GM23338 (cell line): ENCODE measurements around the gene S100PBP. TPM values are rescaled to one million over a fixed set of nuclear protein-coding genes. Genes with fewer than 3 reads are reported as not detected.

Experiments used
- ATAC-seq: fragments of 200-7000 bp; cut with Tn5 transposase; 3 replicates; pipeline ENCODE4 v1.9.1; 2020
- DNase-seq: peaks from one replicate; pipeline ENCODE4 v3.0.0-alpha.2; 2015; ENCODE audit warnings: low spot score
- H2AFZ ChIP-seq: fragments of 200-600 bp; sonication (generic); 2 replicates; pipeline ENCODE4 v1.8.0; 2016; ENCODE audit warnings: antibody characterized with exemption, mild to moderate bottlenecking, moderate library complexity
- H3F3A ChIP-seq: fragments of 200-600 bp; sonication (generic); replicated peaks from 2 replicates; pipeline ENCODE4 v1.8.0; 2017; ENCODE audit warnings: antibody characterized with exemption, mixed run types, low read depth
- H3K27ac ChIP-seq: fragments of 200-600 bp; sonication (generic); 2 replicates; pipeline ENCODE4 v1.6.1; 2016; ENCODE audit warnings: low read depth
- H3K27me3 ChIP-seq: fragments of 200-600 bp; sonication (generic); 2 replicates; pipeline ENCODE4 v1.8.0; 2016; ENCODE audit warnings: mild to moderate bottlenecking, mixed run types, moderate library complexity; ENCODE audit not compliant: insufficient read depth
- H3K36me3 ChIP-seq: fragments of 200-600 bp; sonication (generic); 2 replicates; pipeline ENCODE4 v1.8.0; 2016; ENCODE audit warnings: mild to moderate bottlenecking; ENCODE audit not compliant: insufficient read depth
- H3K4me1 ChIP-seq: fragments of 200-600 bp; sonication (generic); 2 replicates; pipeline ENCODE4 v1.8.0; 2016; ENCODE audit warnings: mild to moderate bottlenecking, moderate library complexity; ENCODE audit not compliant: insufficient read depth
- H3K4me2 ChIP-seq: fragments of 200-600 bp; sonication (generic); 2 replicates; pipeline ENCODE4 v1.7.1; 2017; ENCODE audit warnings: mixed run types
- H3K4me3 ChIP-seq: fragments of 200-600 bp; sonication (generic); 2 replicates; pipeline ENCODE4 v1.6.1; 2016; ENCODE audit warnings: mixed run types
- H3K79me2 ChIP-seq: fragments of 200-600 bp; sonication (generic); replicated peaks from 2 replicates; pipeline ENCODE4 v1.8.0; 2017; ENCODE audit warnings: mild to moderate bottlenecking; ENCODE audit not compliant: insufficient read depth
- H3K9me2 ChIP-seq: fragments of 200-600 bp; sonication (generic); 2 replicates; pipeline ENCODE4 v1.8.0; 2017; ENCODE audit not compliant: insufficient read depth
- H4K20me1 ChIP-seq: fragments of 200-600 bp; sonication (generic); replicated peaks from 2 replicates; pipeline ENCODE4 v1.8.0; 2017; ENCODE audit warnings: mild to moderate bottlenecking; ENCODE audit not compliant: insufficient read depth
- H3K27ac Mint-ChIP-seq: 2 replicates; pipeline ENCODE4 v1.8.0; 2020; ENCODE audit warnings: inconsistent platforms, mild to moderate bottlenecking, moderate library complexity, mixed read lengths
- H3K27me3 Mint-ChIP-seq: 3 replicates; pipeline ENCODE4 v1.8.0; 2022; ENCODE audit warnings: low read depth, mild to moderate bottlenecking, moderate library complexity, mixed read lengths, inconsistent platforms; ENCODE audit not compliant: insufficient read depth, poor library complexity
- H3K36me3 Mint-ChIP-seq: 3 replicates; pipeline ENCODE4 v1.8.0; 2021; ENCODE audit warnings: low read depth, mild to moderate bottlenecking, inconsistent platforms, moderate library complexity, mixed read lengths
- H3K4me1 Mint-ChIP-seq: 3 replicates; pipeline ENCODE4 v1.8.0; 2020; ENCODE audit warnings: mild to moderate bottlenecking, inconsistent platforms, mixed read lengths
- H3K4me3 Mint-ChIP-seq: 3 replicates; pipeline ENCODE4 v1.8.0; 2021; ENCODE audit warnings: moderate library complexity, mild to moderate bottlenecking, inconsistent platforms, mixed read lengths
- H3K9me3 Mint-ChIP-seq: 3 replicates; pipeline ENCODE4 v1.8.0; 2020; ENCODE audit warnings: moderate library complexity, mild to moderate bottlenecking, inconsistent platforms, mixed read lengths
- CREB1 ChIP-seq: fragments of 250-450 bp; sonication (Bioruptor Pico); IDR thresholded peaks from 2 replicates; pipeline ENCODE4 v1.5.0; 2020; ENCODE audit warnings: low read depth, mild to moderate bottlenecking, moderate library complexity
- JUNB ChIP-seq: IDR thresholded peaks from one replicate; pipeline ENCODE4 v1.6.1; 2016; ENCODE audit warnings: antibody characterized with exemption; ENCODE audit not compliant: unreplicated experiment
- NANOG ChIP-seq: IDR thresholded peaks from 2 replicates; pipeline ENCODE4 v1.6.1; 2016; ENCODE audit warnings: antibody characterized with exemption, borderline replicate concordance
- POLR2AphosphoS5 ChIP-seq: IDR thresholded peaks from 2 replicates; pipeline ENCODE4 v1.6.1; 2016; ENCODE audit warnings: antibody characterized with exemption, low read depth
- ZNF331 ChIP-seq: fragments of 250-450 bp; sonication (Bioruptor Pico); IDR thresholded peaks from 2 replicates; pipeline ENCODE4 v1.5.0; 2020; ENCODE audit warnings: low read depth, mild to moderate bottlenecking, moderate library complexity
- polyA plus RNA-seq: library from polyadenylated mRNA; unstranded; fragments of >200 nt; fragmentation: Nextera tagmentation; extraction: Ambion mirVana; gene quantifications from 2 replicates; pipeline ENCODE4 v1.2.1, GENCODE V29; 2016
- total RNA-seq: library from RNA; depleted of rRNA; stranded (reverse); fragments of >200 nt; shearing (Covaris generic); gene quantifications from 2 replicates; pipeline ENCODE4 v1.2.3, GENCODE V29; 2014
- TF ChIP-seq, protein P1 (sequence below), 2 experiments: fragments of 200-600 bp in 1 of 2; sonication (generic) in 1 of 2; conservative IDR thresholded peaks; 2 replicates each; pipeline versions ENCODE4 v1.5.1 to v1.6.1; 2016 to 2017; ENCODE audit warnings: antibody characterized with exemption in 2 of 2, low read depth in 2 of 2, mild to moderate bottlenecking in 2 of 2, moderate library complexity in 1 of 2
- TF ChIP-seq, protein P2 (sequence below): IDR thresholded peaks from 2 replicates; pipeline ENCODE4 v1.6.1; 2016; ENCODE audit warnings: antibody characterized with exemption
- TF ChIP-seq, protein P3 (sequence below): IDR thresholded peaks from one replicate; pipeline ENCODE4 v1.6.1; 2018; ENCODE audit warnings: antibody characterized with exemption; ENCODE audit not compliant: unreplicated experiment

S100PBP gene
- total and polyA plus RNA-seq, 2 experiments from 2014 or later = 30.6 to 65.2 TPM

DNA sequence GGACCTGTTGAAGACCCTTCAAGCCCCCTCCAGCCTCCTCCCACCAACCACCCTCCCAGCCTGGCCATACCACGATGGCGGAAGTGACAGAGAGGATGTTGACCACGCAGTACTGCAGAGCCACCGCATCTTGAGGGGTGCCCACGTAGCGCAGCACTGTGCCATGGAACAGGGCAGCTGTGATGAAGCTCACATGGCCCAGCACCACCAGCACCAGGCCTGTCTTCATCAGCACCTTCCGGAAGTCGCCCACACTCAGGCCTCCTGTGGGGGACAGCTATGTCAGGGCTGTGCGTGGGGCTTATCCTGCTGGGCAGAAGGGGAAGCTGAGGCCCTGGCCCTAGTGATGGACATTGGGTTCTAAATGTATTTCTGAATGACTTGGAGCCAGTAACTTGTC lies 80.6 kb downstream of the S100PBP start:
- Mint-ChIP-seq H3K9me3 (no peaks in the 10 kb centered on the region), H3K4me3 (no peak overlapping the region), H3K27ac (no peak overlapping the region), H3K36me3 (no peaks in the 10 kb centered on the region; the same call in 2 of the 3 replicates), H3K4me1 (peaks cover 10% of the 10 kb centered on the region), H3K27me3 (peaks cover 45% of the 10 kb centered on the region)
- Histone ChIP-seq H3K4me1 (peaks cover 18% of the 10 kb centered on the region; the same call in 1 of the 2 replicates), H3K9me2 (no peaks in the 10 kb centered on the region), H3K27me3 (peaks cover 47% of the 10 kb centered on the region), H2AFZ (no peak overlapping the region), H3K36me3 (no peaks in the 10 kb centered on the region), H3F3A (no peaks in the 10 kb centered on the region), H3K27ac (no peak overlapping the region), H3K4me2 (no peak overlapping the region), H4K20me1 (no peaks in the 10 kb centered on the region), H3K4me3 (no peak overlapping the region), H3K79me2 (no peaks in the 10 kb centered on the region)
- no peak for TF ChIP-seq NANOG
- TF ChIP-seq POLR2AphosphoS5 = no peak
- no peak for TF ChIP-seq JUNB
- no peak for TF ChIP-seq CREB1 (CRISPR knock-in tag)
- TF ChIP-seq, protein P1, sequence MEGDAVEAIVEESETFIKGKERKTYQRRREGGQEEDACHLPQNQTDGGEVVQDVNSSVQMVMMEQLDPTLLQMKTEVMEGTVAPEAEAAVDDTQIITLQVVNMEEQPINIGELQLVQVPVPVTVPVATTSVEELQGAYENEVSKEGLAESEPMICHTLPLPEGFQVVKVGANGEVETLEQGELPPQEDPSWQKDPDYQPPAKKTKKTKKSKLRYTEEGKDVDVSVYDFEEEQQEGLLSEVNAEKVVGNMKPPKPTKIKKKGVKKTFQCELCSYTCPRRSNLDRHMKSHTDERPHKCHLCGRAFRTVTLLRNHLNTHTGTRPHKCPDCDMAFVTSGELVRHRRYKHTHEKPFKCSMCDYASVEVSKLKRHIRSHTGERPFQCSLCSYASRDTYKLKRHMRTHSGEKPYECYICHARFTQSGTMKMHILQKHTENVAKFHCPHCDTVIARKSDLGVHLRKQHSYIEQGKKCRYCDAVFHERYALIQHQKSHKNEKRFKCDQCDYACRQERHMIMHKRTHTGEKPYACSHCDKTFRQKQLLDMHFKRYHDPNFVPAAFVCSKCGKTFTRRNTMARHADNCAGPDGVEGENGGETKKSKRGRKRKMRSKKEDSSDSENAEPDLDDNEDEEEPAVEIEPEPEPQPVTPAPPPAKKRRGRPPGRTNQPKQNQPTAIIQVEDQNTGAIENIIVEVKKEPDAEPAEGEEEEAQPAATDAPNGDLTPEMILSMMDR (conservative IDR thresholded peaks at IDR 0.05; ENCODE audit: low read depth in 2 of 2) = no peak
- TF ChIP-seq, protein P2, sequence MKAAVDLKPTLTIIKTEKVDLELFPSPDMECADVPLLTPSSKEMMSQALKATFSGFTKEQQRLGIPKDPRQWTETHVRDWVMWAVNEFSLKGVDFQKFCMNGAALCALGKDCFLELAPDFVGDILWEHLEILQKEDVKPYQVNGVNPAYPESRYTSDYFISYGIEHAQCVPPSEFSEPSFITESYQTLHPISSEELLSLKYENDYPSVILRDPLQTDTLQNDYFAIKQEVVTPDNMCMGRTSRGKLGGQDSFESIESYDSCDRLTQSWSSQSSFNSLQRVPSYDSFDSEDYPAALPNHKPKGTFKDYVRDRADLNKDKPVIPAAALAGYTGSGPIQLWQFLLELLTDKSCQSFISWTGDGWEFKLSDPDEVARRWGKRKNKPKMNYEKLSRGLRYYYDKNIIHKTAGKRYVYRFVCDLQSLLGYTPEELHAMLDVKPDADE = no peak
- DNase-seq = no peak
- no peak for ATAC-seq

DNA sequence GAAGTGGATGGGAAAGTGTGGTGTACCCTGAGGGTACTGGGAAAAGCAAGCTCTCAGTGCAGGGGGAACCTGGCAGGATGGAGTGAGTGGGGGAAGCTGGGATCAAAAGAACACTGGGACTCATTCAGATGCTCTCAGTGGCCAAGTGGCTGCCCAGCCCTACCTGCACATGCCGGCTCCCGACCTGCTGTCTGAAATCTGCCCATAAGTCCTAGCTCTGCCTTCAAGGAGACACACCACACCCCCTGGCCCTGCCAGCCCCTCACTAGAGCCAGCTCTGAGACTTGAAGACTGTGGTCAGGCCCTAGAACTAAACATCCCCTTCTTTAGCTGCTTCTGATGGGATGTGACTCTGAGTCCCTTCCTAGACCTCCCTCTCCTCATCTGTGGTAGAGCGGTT lies 81.5 kb downstream of the S100PBP start:
- Mint-ChIP-seq H3K4me1 (peaks cover 10% of the 10 kb centered on the region), H3K4me3 (no peak overlapping the region), H3K36me3 (no peaks in the 10 kb centered on the region; the same call in 2 of the 3 replicates), H3K27me3 (peaks cover 47% of the 10 kb centered on the region), H3K27ac (no peak overlapping the region), H3K9me3 (no peaks in the 10 kb centered on the region)
- H3K27me3 ChIP-seq = peaks cover 53% of the 10 kb centered on the region
- no peak overlapping the region for H3K4me2 ChIP-seq
- H3K9me2 ChIP-seq = no peaks in the 10 kb centered on the region
- H3F3A ChIP-seq = no peaks in the 10 kb centered on the region
- H3K27ac ChIP-seq = no peak overlapping the region
- no peak overlapping the region for H3K4me3 ChIP-seq
- H4K20me1 ChIP-seq = no peaks in the 10 kb centered on the region
- DNase-seq (no peak), ATAC-seq (no peak)
- H2AFZ ChIP-seq = no peak overlapping the region
- peaks cover 15% of the 10 kb centered on the region; the same call in 1 of the 2 replicates for H3K4me1 ChIP-seq
- TF ChIP-seq POLR2AphosphoS5 = no peak
- H3K79me2 ChIP-seq = no peaks in the 10 kb centered on the region
- no peaks in the 10 kb centered on the region for H3K36me3 ChIP-seq

DNA sequence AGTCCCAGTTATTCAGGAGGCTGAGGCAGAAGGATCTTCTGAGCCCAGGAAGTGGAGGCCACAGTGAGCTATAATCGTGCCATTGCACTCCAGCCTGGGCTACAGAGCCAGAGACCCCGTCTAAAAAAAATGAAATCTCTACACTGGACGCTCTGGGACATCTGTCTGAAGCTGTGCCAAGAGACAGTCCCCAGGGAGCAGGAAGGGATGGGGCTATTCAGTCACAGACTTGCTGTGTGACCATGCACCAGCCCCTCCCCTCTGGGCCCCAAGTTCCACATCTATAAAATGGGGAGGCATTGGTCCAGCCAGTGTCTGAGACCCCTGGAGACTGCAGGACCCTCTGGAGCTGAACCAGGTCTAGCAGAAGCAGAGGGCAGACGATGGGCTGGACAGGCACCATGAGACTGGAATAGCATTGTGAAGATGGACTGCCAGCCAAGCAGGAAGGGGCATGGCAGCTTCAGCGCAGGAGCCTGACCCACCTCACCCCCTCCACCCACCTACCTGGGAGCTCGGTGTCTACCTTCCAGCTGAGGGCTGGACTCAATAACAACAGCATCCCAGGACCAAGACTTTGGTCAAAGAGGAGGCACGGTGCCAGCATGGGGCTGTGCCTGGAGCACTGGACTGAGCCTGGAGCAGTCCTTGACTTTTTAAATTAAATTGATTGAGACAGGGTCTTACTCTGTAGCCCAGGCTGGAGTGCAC lies 82.3 kb downstream of the S100PBP start:
- H3K36me3 Mint-ChIP-seq = no peaks in the 10 kb centered on the region; the same call in 2 of the 3 replicates
- no peaks in the 10 kb centered on the region for H4K20me1 ChIP-seq
- no peak for DNase-seq
- peaks cover 47% of the 10 kb centered on the region for H3K27me3 Mint-ChIP-seq
- H3K4me3 Mint-ChIP-seq = no peak overlapping the region
- no peaks in the 10 kb centered on the region for H3K9me2 ChIP-seq
- H3K4me1 ChIP-seq = peaks cover 7% of the 10 kb centered on the region; the same call in 1 of the 2 replicates
- no peak overlapping the region for H3K27ac ChIP-seq
- no peak overlapping the region; the same call in 1 of the 2 replicates for H3K4me2 ChIP-seq
- peaks cover 53% of the 10 kb centered on the region for H3K27me3 ChIP-seq
- H2AFZ ChIP-seq = no peak overlapping the region
- no peak; the same call in 2 of the 3 replicates for ATAC-seq
- H3K4me1 Mint-ChIP-seq = peaks cover 10% of the 10 kb centered on the region
- no peaks in the 10 kb centered on the region for H3K79me2 ChIP-seq
- no peak overlapping the region for H3K4me3 ChIP-seq
- H3K9me3 Mint-ChIP-seq = no peaks in the 10 kb centered on the region
- H3F3A ChIP-seq = no peaks in the 10 kb centered on the region
- H3K36me3 ChIP-seq = no peaks in the 10 kb centered on the region
- H3K27ac Mint-ChIP-seq = no peak overlapping the region
- no peak for TF ChIP-seq JUNB
- TF ChIP-seq, protein P1 (conservative IDR thresholded peaks at IDR 0.05; ENCODE audit: low read depth in 2 of 2) = no peak
- no peak for TF ChIP-seq ZNF331 (CRISPR knock-in tag)
- TF ChIP-seq NANOG = no peak
- TF ChIP-seq, protein P3, sequence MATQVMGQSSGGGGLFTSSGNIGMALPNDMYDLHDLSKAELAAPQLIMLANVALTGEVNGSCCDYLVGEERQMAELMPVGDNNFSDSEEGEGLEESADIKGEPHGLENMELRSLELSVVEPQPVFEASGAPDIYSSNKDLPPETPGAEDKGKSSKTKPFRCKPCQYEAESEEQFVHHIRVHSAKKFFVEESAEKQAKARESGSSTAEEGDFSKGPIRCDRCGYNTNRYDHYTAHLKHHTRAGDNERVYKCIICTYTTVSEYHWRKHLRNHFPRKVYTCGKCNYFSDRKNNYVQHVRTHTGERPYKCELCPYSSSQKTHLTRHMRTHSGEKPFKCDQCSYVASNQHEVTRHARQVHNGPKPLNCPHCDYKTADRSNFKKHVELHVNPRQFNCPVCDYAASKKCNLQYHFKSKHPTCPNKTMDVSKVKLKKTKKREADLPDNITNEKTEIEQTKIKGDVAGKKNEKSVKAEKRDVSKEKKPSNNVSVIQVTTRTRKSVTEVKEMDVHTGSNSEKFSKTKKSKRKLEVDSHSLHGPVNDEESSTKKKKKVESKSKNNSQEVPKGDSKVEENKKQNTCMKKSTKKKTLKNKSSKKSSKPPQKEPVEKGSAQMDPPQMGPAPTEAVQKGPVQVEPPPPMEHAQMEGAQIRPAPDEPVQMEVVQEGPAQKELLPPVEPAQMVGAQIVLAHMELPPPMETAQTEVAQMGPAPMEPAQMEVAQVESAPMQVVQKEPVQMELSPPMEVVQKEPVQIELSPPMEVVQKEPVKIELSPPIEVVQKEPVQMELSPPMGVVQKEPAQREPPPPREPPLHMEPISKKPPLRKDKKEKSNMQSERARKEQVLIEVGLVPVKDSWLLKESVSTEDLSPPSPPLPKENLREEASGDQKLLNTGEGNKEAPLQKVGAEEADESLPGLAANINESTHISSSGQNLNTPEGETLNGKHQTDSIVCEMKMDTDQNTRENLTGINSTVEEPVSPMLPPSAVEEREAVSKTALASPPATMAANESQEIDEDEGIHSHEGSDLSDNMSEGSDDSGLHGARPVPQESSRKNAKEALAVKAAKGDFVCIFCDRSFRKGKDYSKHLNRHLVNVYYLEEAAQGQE = no peak
- no peak for TF ChIP-seq CREB1 (CRISPR knock-in tag)
- no peak for TF ChIP-seq POLR2AphosphoS5
